ENCODE data around the gene NAALADL2.
A peak's percentile ranks its signal among the peaks of the same experiment; 100 is the strongest.

Gene NAALADL2

DNA sequence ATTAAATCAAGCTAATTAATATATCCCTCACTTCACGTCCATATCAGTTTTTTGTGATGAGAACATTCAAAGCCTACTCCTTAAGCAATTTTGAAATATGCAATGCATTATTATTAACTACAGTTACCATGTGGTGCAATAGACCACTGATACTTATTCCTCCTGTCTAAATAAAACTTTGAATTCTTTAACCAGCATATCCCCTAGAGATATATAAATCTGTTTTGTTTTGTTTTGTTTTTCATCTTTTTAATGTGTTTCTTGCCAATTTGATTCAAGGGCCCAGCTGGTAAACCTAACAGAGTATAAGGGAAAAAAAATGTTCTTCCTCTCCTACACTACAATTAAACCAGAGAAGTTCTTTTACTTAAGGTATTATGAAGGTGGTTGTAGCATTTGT lies 524.2 kb downstream of the NAALADL2 start:
- no peaks in the 10 kb centered on the region for H3K36me3 ChIP-seq
- H3K4me1 ChIP-seq: peaks cover 4% of the 10 kb centered on the region; the same call in 1 of the 2 replicates
- TF ChIP-seq, protein P1, sequence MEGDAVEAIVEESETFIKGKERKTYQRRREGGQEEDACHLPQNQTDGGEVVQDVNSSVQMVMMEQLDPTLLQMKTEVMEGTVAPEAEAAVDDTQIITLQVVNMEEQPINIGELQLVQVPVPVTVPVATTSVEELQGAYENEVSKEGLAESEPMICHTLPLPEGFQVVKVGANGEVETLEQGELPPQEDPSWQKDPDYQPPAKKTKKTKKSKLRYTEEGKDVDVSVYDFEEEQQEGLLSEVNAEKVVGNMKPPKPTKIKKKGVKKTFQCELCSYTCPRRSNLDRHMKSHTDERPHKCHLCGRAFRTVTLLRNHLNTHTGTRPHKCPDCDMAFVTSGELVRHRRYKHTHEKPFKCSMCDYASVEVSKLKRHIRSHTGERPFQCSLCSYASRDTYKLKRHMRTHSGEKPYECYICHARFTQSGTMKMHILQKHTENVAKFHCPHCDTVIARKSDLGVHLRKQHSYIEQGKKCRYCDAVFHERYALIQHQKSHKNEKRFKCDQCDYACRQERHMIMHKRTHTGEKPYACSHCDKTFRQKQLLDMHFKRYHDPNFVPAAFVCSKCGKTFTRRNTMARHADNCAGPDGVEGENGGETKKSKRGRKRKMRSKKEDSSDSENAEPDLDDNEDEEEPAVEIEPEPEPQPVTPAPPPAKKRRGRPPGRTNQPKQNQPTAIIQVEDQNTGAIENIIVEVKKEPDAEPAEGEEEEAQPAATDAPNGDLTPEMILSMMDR (IDR thresholded peaks at IDR 0.05; ENCODE audit: low read depth, low read length): no peak
- no peaks in the 10 kb centered on the region for H3K27me3 ChIP-seq
- H3K4me3 ChIP-seq (ENCODE audit: low read depth, low read length): no peak overlapping the region
- no peaks in the 10 kb centered on the region for H3K9me3 ChIP-seq
- DNase-seq: no peak

DNA sequence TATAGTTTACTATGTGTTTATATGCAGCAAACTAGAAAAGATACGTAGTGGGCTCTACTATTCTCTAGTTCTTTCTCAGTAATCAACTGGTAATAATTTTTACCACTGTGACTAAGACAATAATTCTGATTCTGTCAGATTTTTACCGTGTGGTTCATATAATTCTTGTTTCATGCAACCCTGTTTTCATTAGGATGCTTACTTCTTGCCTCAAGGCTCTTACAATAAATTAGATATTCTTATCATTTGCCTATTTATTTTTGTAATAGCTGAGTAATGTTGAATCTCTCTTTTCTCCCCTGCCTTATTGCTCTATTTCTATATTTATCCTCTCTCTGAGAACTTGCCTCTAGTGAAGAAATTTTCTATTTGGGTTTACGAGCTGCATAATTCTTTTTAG lies 524.7 kb downstream of the NAALADL2 start:
- H3K4me3 ChIP-seq (ENCODE audit: low read depth, low read length): no peak overlapping the region
- no peaks in the 10 kb centered on the region for H3K27me3 ChIP-seq
- TF ChIP-seq, protein P1 (IDR thresholded peaks at IDR 0.05; ENCODE audit: low read depth, low read length): no peak
- DNase-seq: no peak
- peaks cover 4% of the 10 kb centered on the region; the same call in 1 of the 2 replicates for H3K4me1 ChIP-seq
- H3K9me3 ChIP-seq: no peaks in the 10 kb centered on the region
- H3K36me3 ChIP-seq: no peaks in the 10 kb centered on the region

GRCh38 chr3:175384569-175384968 lies 525.4 kb downstream of the NAALADL2 start:
- H3K9me3 ChIP-seq: no peaks in the 10 kb centered on the region
- no peak overlapping the region for H3K4me3 ChIP-seq (ENCODE audit: low read depth, low read length)
- TF ChIP-seq, protein P1 (IDR thresholded peaks at IDR 0.05; ENCODE audit: low read depth, low read length): no peak
- peaks cover 4% of the 10 kb centered on the region; the same call in 1 of the 2 replicates for H3K4me1 ChIP-seq
- no peak for DNase-seq
- H3K36me3 ChIP-seq: no peaks in the 10 kb centered on the region
- H3K27me3 ChIP-seq: no peaks in the 10 kb centered on the region

DNA sequence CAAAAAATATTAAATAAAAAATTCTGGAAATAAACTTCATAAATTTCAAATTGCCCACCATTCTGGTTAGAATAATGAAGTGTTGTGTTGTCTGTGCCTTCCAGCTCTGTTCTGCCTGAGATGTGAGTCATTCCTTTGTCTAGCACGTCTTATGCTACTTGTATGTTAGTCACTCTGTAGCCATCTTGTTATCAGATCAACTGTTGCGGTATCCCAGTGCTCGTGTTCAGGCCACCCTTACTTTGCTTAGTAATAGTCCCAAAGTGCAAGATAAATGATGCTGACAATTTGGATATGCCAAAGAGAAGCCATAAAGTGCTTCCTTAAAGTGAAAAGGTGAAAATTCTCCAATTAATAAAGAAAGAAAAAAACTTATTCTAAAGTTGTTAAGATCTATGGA lies 527.5 kb downstream of the NAALADL2 start:
- Histone ChIP-seq H3K27me3 (no peaks in the 10 kb centered on the region), H3K4me3 (ENCODE audit: low read depth, low read length) (no peak overlapping the region), H3K36me3 (no peaks in the 10 kb centered on the region), H3K9me3 (no peaks in the 10 kb centered on the region), H3K4me1 (peaks cover 4% of the 10 kb centered on the region; the same call in 1 of the 2 replicates)
- peak; percentile 14 for DNase-seq
- TF ChIP-seq, protein P1 (IDR thresholded peaks at IDR 0.05; ENCODE audit: low read depth, low read length): no peak

- H3K4me1 ChIP-seq: peaks cover 4% of the 10 kb centered on the region; the same call in 1 of the 2 replicates
- no peak overlapping the region for H3K4me3 ChIP-seq (ENCODE audit: low read depth, low read length)
- TF ChIP-seq, protein P1 (IDR thresholded peaks at IDR 0.05; ENCODE audit: low read depth, low read length): no peak
- DNase-seq: no peak
- H3K36me3 ChIP-seq: no peaks in the 10 kb centered on the region
- H3K27me3 ChIP-seq: no peaks in the 10 kb centered on the region
- H3K9me3 ChIP-seq: no peaks in the 10 kb centered on the region
Observed at GRCh38 chr3:175389560-175389959, 530.4 kb downstream of the NAALADL2 start.

DNA sequence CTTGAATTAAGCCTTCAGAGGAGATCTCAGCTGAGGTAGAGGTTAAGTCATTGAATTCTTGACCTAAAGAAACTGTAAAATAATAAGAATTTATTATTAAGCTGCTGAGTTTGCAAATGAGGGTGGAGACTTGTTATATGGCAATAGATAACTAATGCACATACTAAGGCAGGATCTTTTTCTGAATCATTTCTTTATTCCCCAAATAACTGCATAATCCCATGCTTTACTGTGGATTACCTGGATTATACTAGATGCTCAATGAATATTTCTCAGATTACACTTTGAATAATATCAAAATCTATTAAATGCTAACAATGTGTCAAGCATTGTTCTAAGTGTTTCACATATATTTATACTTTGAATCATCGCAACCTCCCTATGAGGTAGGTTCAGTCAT lies 532.5 kb downstream of the NAALADL2 start:
- Histone ChIP-seq H3K36me3 (no peaks in the 10 kb centered on the region), H3K9me3 (no peaks in the 10 kb centered on the region), H3K4me3 (ENCODE audit: low read depth, low read length) (no peak overlapping the region), H3K4me1 (peaks cover 1% of the 10 kb centered on the region; the same call in 1 of the 2 replicates), H3K27me3 (no peaks in the 10 kb centered on the region)
- TF ChIP-seq, protein P1 (IDR thresholded peaks at IDR 0.05; ENCODE audit: low read depth, low read length): no peak
- DNase-seq: no peak
